ENCODE results near the gene COL23A1. TPM values are rescaled to one million over a fixed set of nuclear protein-coding genes. Genes with fewer than 3 reads are reported as not detected.
A peak's percentile ranks its signal among the peaks of the same experiment; 100 is the strongest.

Gene COL23A1
- total and polyA plus RNA-seq, 2 of the 8 experiments (the other 6 are each of a cell fraction or from before 2014, with no cell fraction given), result 3.1 to 4.7 TPM

DNA sequence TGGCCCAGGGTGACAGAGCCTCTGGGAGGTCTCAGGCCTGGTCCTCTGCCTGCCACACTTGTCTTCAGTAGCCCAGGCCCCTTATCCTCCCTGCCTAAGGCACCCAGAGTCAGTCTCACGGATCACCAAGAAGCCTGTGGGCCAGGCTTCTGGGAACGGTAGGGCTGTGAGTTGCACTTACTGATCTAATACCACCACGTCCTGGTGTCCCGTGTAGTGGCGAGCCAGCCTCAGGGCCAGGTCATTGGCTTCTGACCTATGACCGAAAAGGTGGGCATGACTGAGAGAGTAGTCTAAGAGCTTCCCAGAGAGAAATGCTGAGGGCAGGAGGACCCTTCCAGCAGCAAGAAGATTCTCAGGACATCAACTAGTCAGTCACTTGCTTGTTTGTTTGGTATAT is 365.0 kb downstream of the COL23A1 start:
- no peak overlapping the region for H3K4me2 ChIP-seq (ENCODE audit: insufficient read depth in 1 of 2, low read depth in 2 of 2, low read length in 2 of 2)
- no peak overlapping the region for H2BK5ac ChIP-seq (ENCODE audit: low read depth, low read length)
- H3K9ac ChIP-seq (replicated peaks in 1 of 4; ENCODE audit: extremely low read depth in 1 of 4, low read depth in 3 of 4, low read length in 3 of 4), result no peak overlapping the region
- H2AK5ac ChIP-seq (ENCODE audit: low read depth, low read length), result no peak overlapping the region
- no peak overlapping the region for H3K18ac ChIP-seq (ENCODE audit: extremely low read depth, low read length)
- H2BK15ac ChIP-seq (ENCODE audit: low read length), result no peak overlapping the region
- H2BK12ac ChIP-seq (ENCODE audit: low read depth, low read length), result no peak overlapping the region
- no peak overlapping the region for H3K14ac ChIP-seq (ENCODE audit: insufficient read length)
- H3K4me1 ChIP-seq (replicated peaks in 1 of 4; ENCODE audit: control insufficient read depth in 3 of 4, insufficient read depth in 4 of 4, low read length in 3 of 4), result peaks cover 0 to 15% (median 9%) of the 10 kb centered on the region in 4 experiments; a peak in 6 of 7 replicates
- peaks cover 0 to 21% of the 10 kb centered on the region in 2 experiments for H4K20me1 ChIP-seq (replicated peaks in 1 of 2; ENCODE audit: control insufficient read depth in 1 of 2, insufficient read depth in 2 of 2, low read length in 2 of 2)
- H3K4me3 ChIP-seq (ENCODE audit: extremely low read depth in 1 of 4, insufficient read depth in 2 of 4, low read depth in 3 of 4, low read length in 4 of 4), result no peak overlapping the region
- H4K91ac ChIP-seq (replicated peaks; ENCODE audit: insufficient read length, low read length), result no peak overlapping the region
- FAIRE-seq (no peak), DNase-seq (ENCODE audit: low read depth in 1 of 2, low spot score in 2 of 2) (no peak)
- no peak overlapping the region for H3K27ac ChIP-seq (ENCODE audit: low read depth, low read length)
- peak overlapping the region; percentile 15 for H3K4ac ChIP-seq (replicated peaks; ENCODE audit: insufficient read length, low read depth, low read length)
- POLR2A ChIA-PET (ENCODE audit: partially characterized antibody), result interaction anchor here (1.8 to 21.6 kb wide), 3 partner anchors 8 to 44 kb away, joined by 9 to 507 read pairs (median 18); partner anchors contain the start of genes HNRNPAB and PHYKPL
- CTCF ChIA-PET (ENCODE audit: partially characterized antibody), result interaction anchor here (0.7 to 1.8 kb wide), 2 partner anchors 11 to 14 kb away, joined by 3 to 7 read pairs; no protein-coding TSS in a partner anchor
- no peaks in the 10 kb centered on the region for H3K23me2 ChIP-seq (ENCODE audit: low read depth, low read length)
- H3K9me3 ChIP-seq (ENCODE audit: insufficient read depth in 2 of 2, low read depth in 1 of 2, low read length in 1 of 2), result no peaks in the 10 kb centered on the region
- no peak overlapping the region for H2BK20ac ChIP-seq (ENCODE audit: low read length)
- H3K27me3 ChIP-seq (replicated peaks in 1 of 4; ENCODE audit: control insufficient read depth in 3 of 4, extremely low read depth in 1 of 4, insufficient read depth in 3 of 4, low read length in 3 of 4), result no peaks in the 10 kb centered on the region
- 91% methylated on average over 6 of the region's 6 CpGs; no CpG with 5 or more reads in 1 of the 2 experiments for WGBS, 2 experiments (ENCODE audit: extremely low coverage in 1 of 2, insufficient coverage in 1 of 2, insufficient read length in 1 of 2, insufficient replicate concordance in 2 of 2, low coverage in 1 of 2, low lambda C conversion rate in 2 of 2, missing lambda C conversion rate in 1 of 2)
- H4K5ac ChIP-seq (ENCODE audit: insufficient read length, low read depth, low read length), result no peak overlapping the region
- H3K56ac ChIP-seq (replicated peaks; ENCODE audit: insufficient read length, low read depth, low read length), result no peak overlapping the region
- no peak overlapping the region for H2BK120ac ChIP-seq (replicated peaks; ENCODE audit: low read depth, low read length)
- no peaks in the 10 kb centered on the region; the same call in 1 of the 2 replicates for H3K79me1 ChIP-seq (ENCODE audit: low read depth, low read length)
- H3K79me2 ChIP-seq (ENCODE audit: control insufficient read depth in 1 of 2, insufficient read depth in 2 of 2, low read length in 2 of 2), result no peaks in the 10 kb centered on the region
- H2AFZ ChIP-seq (ENCODE audit: low read length), result no peak overlapping the region
- H4K8ac ChIP-seq (ENCODE audit: extremely low read depth, insufficient read depth, low read length), result no peak overlapping the region
- peaks cover 5 to 44% (median 20%) of the 10 kb centered on the region in 4 experiments; a peak in 7 of 8 replicates for H3K36me3 ChIP-seq (ENCODE audit: control insufficient read depth in 2 of 4, insufficient read depth in 4 of 4, low read length in 3 of 4)
- no peak overlapping the region for H3K23ac ChIP-seq (ENCODE audit: insufficient read length)
- TF ChIP-seq RXRA (IDR thresholded peaks at IDR 0.05; ENCODE audit: insufficient read depth, low read depth, low read length) (no peak), BCL11A (IDR thresholded peaks at IDR 0.05; ENCODE audit: low read depth in 2 of 2, low read length in 2 of 2) (no peak), CHD1 (IDR thresholded peaks at IDR 0.05; ENCODE audit: low read depth, low read length) (no peak), KDM4A (IDR thresholded peaks at IDR 0.05; ENCODE audit: low read depth, low read length, severe bottlenecking) (no peak), SP2 (IDR thresholded peaks at IDR 0.05; ENCODE audit: low read length) (no peak), YY1 (IDR thresholded peaks at IDR 0.05; ENCODE audit: low read depth, low read length) (no peak), MAFK (IDR thresholded peaks at IDR 0.05; ENCODE audit: low read depth, low read length) (no peak), POU5F1 (IDR thresholded peaks at IDR 0.05; ENCODE audit: low read depth, low read length) (no peak)
- TF ChIP-seq, protein P1, sequence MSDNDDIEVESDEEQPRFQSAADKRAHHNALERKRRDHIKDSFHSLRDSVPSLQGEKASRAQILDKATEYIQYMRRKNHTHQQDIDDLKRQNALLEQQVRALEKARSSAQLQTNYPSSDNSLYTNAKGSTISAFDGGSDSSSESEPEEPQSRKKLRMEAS (IDR thresholded peaks at IDR 0.05), result no peak
- TF ChIP-seq, protein P2, sequence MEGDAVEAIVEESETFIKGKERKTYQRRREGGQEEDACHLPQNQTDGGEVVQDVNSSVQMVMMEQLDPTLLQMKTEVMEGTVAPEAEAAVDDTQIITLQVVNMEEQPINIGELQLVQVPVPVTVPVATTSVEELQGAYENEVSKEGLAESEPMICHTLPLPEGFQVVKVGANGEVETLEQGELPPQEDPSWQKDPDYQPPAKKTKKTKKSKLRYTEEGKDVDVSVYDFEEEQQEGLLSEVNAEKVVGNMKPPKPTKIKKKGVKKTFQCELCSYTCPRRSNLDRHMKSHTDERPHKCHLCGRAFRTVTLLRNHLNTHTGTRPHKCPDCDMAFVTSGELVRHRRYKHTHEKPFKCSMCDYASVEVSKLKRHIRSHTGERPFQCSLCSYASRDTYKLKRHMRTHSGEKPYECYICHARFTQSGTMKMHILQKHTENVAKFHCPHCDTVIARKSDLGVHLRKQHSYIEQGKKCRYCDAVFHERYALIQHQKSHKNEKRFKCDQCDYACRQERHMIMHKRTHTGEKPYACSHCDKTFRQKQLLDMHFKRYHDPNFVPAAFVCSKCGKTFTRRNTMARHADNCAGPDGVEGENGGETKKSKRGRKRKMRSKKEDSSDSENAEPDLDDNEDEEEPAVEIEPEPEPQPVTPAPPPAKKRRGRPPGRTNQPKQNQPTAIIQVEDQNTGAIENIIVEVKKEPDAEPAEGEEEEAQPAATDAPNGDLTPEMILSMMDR (IDR thresholded peaks at IDR 0.05; ENCODE audit: control extremely low read depth in 1 of 3, insufficient read depth in 1 of 3, low read depth in 1 of 3, low read length in 3 of 3), result no peak
- TF ChIP-seq, protein P3, sequence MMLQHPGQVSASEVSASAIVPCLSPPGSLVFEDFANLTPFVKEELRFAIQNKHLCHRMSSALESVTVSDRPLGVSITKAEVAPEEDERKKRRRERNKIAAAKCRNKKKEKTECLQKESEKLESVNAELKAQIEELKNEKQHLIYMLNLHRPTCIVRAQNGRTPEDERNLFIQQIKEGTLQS (IDR thresholded peaks at IDR 0.05; ENCODE audit: insufficient read depth, low read depth, low read length), result no peak

Measured in H1 (cell line).